ENCODE data around the gene DNAJC11.

DNA sequence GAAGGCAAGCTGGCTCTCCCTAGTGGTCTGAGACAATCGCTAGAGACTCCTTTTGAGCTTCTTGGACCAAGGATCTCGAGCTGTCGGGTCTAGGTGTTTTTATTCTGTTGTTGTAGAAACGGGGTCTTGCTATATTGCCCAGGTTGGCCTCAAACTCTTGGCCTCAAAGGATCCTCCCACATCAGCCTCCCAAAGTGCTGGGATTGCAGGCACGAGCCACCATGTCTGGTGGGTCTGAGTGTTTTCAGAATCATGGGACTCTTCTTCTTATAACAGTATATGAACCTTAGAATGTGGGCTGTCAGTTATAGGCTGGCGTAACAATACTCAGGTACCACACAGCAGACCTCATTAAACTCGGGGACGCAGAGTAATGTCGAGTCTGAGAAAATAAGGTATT, 33.1 kb downstream of the DNAJC11 start:
- TF ChIP-seq, protein P1, sequence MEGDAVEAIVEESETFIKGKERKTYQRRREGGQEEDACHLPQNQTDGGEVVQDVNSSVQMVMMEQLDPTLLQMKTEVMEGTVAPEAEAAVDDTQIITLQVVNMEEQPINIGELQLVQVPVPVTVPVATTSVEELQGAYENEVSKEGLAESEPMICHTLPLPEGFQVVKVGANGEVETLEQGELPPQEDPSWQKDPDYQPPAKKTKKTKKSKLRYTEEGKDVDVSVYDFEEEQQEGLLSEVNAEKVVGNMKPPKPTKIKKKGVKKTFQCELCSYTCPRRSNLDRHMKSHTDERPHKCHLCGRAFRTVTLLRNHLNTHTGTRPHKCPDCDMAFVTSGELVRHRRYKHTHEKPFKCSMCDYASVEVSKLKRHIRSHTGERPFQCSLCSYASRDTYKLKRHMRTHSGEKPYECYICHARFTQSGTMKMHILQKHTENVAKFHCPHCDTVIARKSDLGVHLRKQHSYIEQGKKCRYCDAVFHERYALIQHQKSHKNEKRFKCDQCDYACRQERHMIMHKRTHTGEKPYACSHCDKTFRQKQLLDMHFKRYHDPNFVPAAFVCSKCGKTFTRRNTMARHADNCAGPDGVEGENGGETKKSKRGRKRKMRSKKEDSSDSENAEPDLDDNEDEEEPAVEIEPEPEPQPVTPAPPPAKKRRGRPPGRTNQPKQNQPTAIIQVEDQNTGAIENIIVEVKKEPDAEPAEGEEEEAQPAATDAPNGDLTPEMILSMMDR (IDR thresholded peaks at IDR 0.05 in 8 of 11, conservative IDR thresholded peaks at IDR 0.05 in 3 of 11) = no peak
- TF ChIP-seq POLR2AphosphoS5 (IDR thresholded peaks at IDR 0.05) (no peak), POLR2A (IDR thresholded peaks at IDR 0.05) (no peak)
